WTC11 (cell line): ENCODE results near the gene OR6A2.

Experiments
- ESRRA ChIP-seq: sonication (generic); formaldehyde crosslinking; IDR thresholded peaks from 2 replicates; pipeline ENCODE4 v1.8.1; 2022; ENCODE audit warnings: mild to moderate bottlenecking, missing genetic modification reagents, borderline replicate concordance
- FOXJ3 ChIP-seq: sonication (generic); formaldehyde crosslinking; IDR thresholded peaks from 2 replicates; pipeline ENCODE4 v1.9.0; 2021; ENCODE audit warnings: missing genetic modification reagents, mild to moderate bottlenecking, borderline replicate concordance
- GABPB1 ChIP-seq: sonication (generic); formaldehyde crosslinking; IDR thresholded peaks from 2 replicates; pipeline ENCODE4 v1.8.1; 2023; ENCODE audit warnings: mild to moderate bottlenecking, missing genetic modification reagents
- KAT7 ChIP-seq: sonication (generic); formaldehyde crosslinking; IDR thresholded peaks from 2 replicates; pipeline ENCODE4 v1.8.1; 2023; ENCODE audit warnings: missing genetic modification reagents, mild to moderate bottlenecking, borderline replicate concordance
- NFATC4 ChIP-seq: fragments of 250-450 bp; sonication (Bioruptor Pico); IDR thresholded peaks from 2 replicates; pipeline ENCODE4 v1.9.0; 2021; ENCODE audit warnings: mild to moderate bottlenecking
- SP1 ChIP-seq: sonication (generic); formaldehyde crosslinking; conservative IDR thresholded peaks from 2 replicates; pipeline ENCODE4 v1.8.1; 2022; ENCODE audit warnings: missing genetic modification reagents
- ZNF219 ChIP-seq: sonication (generic); formaldehyde crosslinking; IDR thresholded peaks from 2 replicates; pipeline ENCODE4 v1.8.0; 2023; ENCODE audit warnings: missing genetic modification reagents, mild to moderate bottlenecking, borderline replicate concordance
- TF ChIP-seq, protein P1 (sequence below): fragments of 200-600 bp; IDR thresholded peaks from 2 replicates; pipeline ENCODE4 v1.8.0; 2022; ENCODE audit warnings: antibody characterized with exemption
- TF ChIP-seq, protein P2 (sequence below): sonication (generic); formaldehyde crosslinking; conservative IDR thresholded peaks from 2 replicates; pipeline ENCODE4 v1.8.1; 2022; ENCODE audit warnings: mild to moderate bottlenecking, missing genetic modification reagents
- TF ChIP-seq, protein P3 (sequence below): sonication (generic); formaldehyde crosslinking; IDR thresholded peaks from 2 replicates; pipeline ENCODE4 v1.8.1; 2023; ENCODE audit warnings: mild to moderate bottlenecking, moderate library complexity, missing genetic modification reagents
- TF ChIP-seq, protein P4 (sequence below): fragments of 250-450 bp; sonication (Bioruptor Pico); IDR thresholded peaks from 2 replicates; pipeline ENCODE4 v2.1.2; 2022; ENCODE audit warnings: mild to moderate bottlenecking, moderate library complexity
- TF ChIP-seq, protein P5 (sequence below): sonication (generic); formaldehyde crosslinking; IDR thresholded peaks from 2 replicates; pipeline ENCODE4 v1.8.1; 2022; ENCODE audit warnings: low read depth, mild to moderate bottlenecking, moderate library complexity, missing genetic modification reagents, borderline replicate concordance
- TF ChIP-seq, protein P6 (sequence below): sonication (generic); formaldehyde crosslinking; IDR thresholded peaks from 2 replicates; pipeline ENCODE4 v1.8.0; 2022; ENCODE audit warnings: mild to moderate bottlenecking, missing genetic modification reagents
- TF ChIP-seq, protein P7 (sequence below): sonication (generic); formaldehyde crosslinking; IDR thresholded peaks from 2 replicates; pipeline ENCODE4 v1.8.1; 2022; ENCODE audit warnings: mild to moderate bottlenecking, moderate library complexity, missing genetic modification reagents

DNA sequence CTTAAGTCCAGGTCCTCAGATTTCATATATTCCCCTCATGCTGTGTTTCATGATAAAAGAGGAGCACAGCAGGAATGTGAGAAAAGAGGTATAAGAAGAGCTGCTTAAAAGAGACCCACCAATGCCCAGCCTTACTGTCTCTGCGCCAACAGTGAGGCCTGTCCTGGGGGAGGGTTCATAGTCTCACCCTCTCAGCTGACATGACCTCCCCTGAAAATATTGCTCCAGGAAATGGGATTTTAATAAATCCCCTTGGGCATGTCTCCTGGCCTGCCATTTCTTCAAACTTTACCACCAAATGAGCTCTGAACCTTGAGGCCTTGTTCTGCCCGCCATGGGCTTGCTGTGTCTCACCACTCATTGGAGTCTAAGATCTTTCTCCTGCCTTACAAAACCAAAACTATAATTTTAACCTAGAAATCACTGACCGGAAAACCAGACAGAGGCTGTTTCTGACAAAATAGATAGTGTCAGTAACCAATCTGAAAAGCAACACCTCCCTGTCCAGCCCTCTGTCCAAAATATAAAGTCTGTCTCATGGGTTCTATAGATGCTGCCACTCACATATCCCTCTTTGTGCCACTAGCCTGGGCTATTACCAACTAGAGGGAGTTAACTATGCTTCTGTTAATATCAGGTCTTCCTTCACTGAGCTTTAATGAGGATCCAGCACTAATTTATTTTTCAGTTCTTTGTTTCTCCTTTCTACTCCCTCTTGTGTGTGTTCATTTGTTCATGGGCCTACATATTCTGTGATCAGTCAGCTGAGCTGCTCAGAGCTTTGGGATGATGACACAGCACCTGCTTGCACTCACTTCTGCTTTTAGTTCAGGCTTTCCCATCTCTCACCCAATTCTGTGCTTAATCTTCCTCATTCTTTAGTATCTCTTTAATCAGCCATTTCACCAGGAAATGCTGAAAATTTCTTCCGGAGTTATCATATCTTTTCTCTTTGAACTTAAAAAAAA is 27.3 kb downstream of the OR6A2 start, which contains the start of gene OR2AG2:
- TF ChIP-seq NFATC4 (CRISPR knock-in tag) (no peak), FOXJ3 (CRISPR knock-in tag) (no peak), ZNF219 (CRISPR knock-in tag) (no peak), KAT7 (CRISPR knock-in tag) (no peak), ESRRA (CRISPR knock-in tag) (no peak), SP1 (CRISPR knock-in tag) (no peak), GABPB1 (CRISPR knock-in tag) (no peak)
- TF ChIP-seq, protein P1, sequence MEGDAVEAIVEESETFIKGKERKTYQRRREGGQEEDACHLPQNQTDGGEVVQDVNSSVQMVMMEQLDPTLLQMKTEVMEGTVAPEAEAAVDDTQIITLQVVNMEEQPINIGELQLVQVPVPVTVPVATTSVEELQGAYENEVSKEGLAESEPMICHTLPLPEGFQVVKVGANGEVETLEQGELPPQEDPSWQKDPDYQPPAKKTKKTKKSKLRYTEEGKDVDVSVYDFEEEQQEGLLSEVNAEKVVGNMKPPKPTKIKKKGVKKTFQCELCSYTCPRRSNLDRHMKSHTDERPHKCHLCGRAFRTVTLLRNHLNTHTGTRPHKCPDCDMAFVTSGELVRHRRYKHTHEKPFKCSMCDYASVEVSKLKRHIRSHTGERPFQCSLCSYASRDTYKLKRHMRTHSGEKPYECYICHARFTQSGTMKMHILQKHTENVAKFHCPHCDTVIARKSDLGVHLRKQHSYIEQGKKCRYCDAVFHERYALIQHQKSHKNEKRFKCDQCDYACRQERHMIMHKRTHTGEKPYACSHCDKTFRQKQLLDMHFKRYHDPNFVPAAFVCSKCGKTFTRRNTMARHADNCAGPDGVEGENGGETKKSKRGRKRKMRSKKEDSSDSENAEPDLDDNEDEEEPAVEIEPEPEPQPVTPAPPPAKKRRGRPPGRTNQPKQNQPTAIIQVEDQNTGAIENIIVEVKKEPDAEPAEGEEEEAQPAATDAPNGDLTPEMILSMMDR = no peak
- TF ChIP-seq, protein P2, sequence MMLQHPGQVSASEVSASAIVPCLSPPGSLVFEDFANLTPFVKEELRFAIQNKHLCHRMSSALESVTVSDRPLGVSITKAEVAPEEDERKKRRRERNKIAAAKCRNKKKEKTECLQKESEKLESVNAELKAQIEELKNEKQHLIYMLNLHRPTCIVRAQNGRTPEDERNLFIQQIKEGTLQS (CRISPR knock-in tag) = no peak
- TF ChIP-seq, protein P3, sequence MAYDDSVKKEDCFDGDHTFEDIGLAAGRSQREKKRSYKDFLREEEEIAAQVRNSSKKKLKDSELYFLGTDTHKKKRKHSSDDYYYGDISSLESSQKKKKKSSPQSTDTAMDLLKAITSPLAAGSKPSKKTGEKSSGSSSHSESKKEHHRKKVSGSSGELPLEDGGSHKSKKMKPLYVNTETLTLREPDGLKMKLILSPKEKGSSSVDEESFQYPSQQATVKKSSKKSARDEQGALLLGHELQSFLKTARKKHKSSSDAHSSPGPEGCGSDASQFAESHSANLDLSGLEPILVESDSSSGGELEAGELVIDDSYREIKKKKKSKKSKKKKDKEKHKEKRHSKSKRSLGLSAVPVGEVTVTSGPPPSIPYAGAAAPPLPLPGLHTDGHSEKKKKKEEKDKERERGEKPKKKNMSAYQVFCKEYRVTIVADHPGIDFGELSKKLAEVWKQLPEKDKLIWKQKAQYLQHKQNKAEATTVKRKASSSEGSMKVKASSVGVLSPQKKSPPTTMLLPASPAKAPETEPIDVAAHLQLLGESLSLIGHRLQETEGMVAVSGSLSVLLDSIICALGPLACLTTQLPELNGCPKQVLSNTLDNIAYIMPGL (CRISPR knock-in tag) = no peak
- TF ChIP-seq, protein P4, sequence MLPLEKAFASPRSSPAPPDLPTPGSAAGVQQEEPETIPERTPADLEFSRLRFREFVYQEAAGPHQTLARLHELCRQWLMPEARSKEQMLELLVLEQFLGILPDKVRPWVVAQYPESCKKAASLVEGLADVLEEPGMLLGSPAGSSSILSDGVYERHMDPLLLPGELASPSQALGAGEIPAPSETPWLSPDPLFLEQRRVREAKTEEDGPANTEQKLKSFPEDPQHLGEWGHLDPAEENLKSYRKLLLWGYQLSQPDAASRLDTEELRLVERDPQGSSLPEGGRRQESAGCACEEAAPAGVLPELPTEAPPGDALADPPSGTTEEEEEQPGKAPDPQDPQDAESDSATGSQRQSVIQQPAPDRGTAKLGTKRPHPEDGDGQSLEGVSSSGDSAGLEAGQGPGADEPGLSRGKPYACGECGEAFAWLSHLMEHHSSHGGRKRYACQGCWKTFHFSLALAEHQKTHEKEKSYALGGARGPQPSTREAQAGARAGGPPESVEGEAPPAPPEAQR (CRISPR knock-in tag) = no peak
- TF ChIP-seq, protein P5, sequence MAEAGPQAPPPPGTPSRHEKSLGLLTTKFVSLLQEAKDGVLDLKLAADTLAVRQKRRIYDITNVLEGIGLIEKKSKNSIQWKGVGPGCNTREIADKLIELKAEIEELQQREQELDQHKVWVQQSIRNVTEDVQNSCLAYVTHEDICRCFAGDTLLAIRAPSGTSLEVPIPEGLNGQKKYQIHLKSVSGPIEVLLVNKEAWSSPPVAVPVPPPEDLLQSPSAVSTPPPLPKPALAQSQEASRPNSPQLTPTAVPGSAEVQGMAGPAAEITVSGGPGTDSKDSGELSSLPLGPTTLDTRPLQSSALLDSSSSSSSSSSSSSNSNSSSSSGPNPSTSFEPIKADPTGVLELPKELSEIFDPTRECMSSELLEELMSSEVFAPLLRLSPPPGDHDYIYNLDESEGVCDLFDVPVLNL (CRISPR knock-in tag) = no peak
- TF ChIP-seq, protein P6, sequence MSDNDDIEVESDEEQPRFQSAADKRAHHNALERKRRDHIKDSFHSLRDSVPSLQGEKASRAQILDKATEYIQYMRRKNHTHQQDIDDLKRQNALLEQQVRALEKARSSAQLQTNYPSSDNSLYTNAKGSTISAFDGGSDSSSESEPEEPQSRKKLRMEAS = no peak
- TF ChIP-seq, protein P7, sequence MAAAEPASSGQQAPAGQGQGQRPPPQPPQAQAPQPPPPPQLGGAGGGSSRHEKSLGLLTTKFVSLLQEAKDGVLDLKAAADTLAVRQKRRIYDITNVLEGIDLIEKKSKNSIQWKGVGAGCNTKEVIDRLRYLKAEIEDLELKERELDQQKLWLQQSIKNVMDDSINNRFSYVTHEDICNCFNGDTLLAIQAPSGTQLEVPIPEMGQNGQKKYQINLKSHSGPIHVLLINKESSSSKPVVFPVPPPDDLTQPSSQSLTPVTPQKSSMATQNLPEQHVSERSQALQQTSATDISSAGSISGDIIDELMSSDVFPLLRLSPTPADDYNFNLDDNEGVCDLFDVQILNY (CRISPR knock-in tag) = no peak
